Kidney (tissue), 14 donors: ENCODE results near the gene SPEM3. TPM values are rescaled to one million over a fixed set of nuclear protein-coding genes. Genes with fewer than 3 reads are reported as not detected.

Source experiments
- DNase-seq, 5 donors: peaks; one replicate each; pipeline ENCODE4 v3.0.0-alpha.2; 2013 to 2020
- FAIRE-seq: peaks from 2 replicates; lab custom pipeline; 2012; peaks lifted over from hg19 to GRCh38; lab: Jason Lieb, UNC
- H3K27ac ChIP-seq, 2 donors: one replicate each; pipeline ENCODE4 v1.7.0; 2013; ENCODE audit warnings: low read depth in 2 of 2, low read length in 2 of 2, inconsistent platforms in 1 of 2
- H3K27me3 ChIP-seq: one replicate; pipeline ENCODE4 v1.7.1; 2013; ENCODE audit warnings: low read length, inconsistent platforms; ENCODE audit not compliant: control insufficient read depth, insufficient read depth
- H3K36me3 ChIP-seq, 3 donors: one replicate each; pipeline versions ENCODE4 v1.7.0 to v1.7.1; 2013; ENCODE audit warnings: low read length in 3 of 3, control low read depth in 1 of 3, inconsistent platforms in 1 of 3; ENCODE audit not compliant: insufficient read depth in 3 of 3, control insufficient read depth in 2 of 3
- H3K4me1 ChIP-seq, 3 donors: one replicate each; pipeline versions ENCODE4 v1.7.0 to v1.7.1; 2013; ENCODE audit warnings: low read length in 3 of 3, inconsistent platforms in 1 of 3, low read depth in 1 of 3; ENCODE audit not compliant: control insufficient read depth in 2 of 3, insufficient read depth in 2 of 3
- H3K4me3 ChIP-seq, 3 donors: one replicate each; pipeline versions ENCODE4 v1.7.0 to v1.8.1; 2013; ENCODE audit warnings: low read length in 3 of 3, control low read depth in 1 of 3, inconsistent platforms in 1 of 3
- H3K9ac ChIP-seq, 3 donors: one replicate each; pipeline versions ENCODE4 v1.7.0 to v1.7.1; 2013; ENCODE audit warnings: low read length in 3 of 3, control low read depth in 1 of 3, inconsistent platforms in 1 of 3
- H3K9me3 ChIP-seq, 3 donors: one replicate each; pipeline versions ENCODE4 v1.7.0 to v1.7.1; 2013; ENCODE audit warnings: low read length in 3 of 3, control low read depth in 1 of 3, inconsistent platforms in 1 of 3; ENCODE audit not compliant: control insufficient read depth in 2 of 3, insufficient read depth in 1 of 3
- CTCF ChIP-seq: IDR thresholded peaks from 3 replicates; pipeline ENCODE4 v1.5.1; 2012; ENCODE audit warnings: mild to moderate bottlenecking, moderate library complexity, borderline replicate concordance; ENCODE audit not compliant: insufficient read depth; ENCODE audit errors: extremely low read depth
- intact Hi-C: fragments of 100-400 bp; cut with DNase I; formaldehyde crosslinking; loops from one replicate; pipeline ENCODE4 v1.11.1; 2022
- polyA plus RNA-seq: library from polyadenylated mRNA; stranded (reverse); fragments of 350-450 nt; fragmentation: Illumina TruSeq; extraction: RNeasy Lipid Tissue Mini Kit (QIAGEN cat#74804); gene quantifications from one replicate; pipeline ENCODE4 v1.2.3, GENCODE V29; 2014; ENCODE audit warnings: low read depth, low replicate concordance; ENCODE audit not compliant: insufficient read depth
- total RNA-seq: library from RNA; stranded (reverse); fragmentation: NEBNext Ultra II Directional; extraction: Animal tissue kit (Norgen Biotek cat#: 25700); gene quantifications from one replicate; pipeline ENCODE4 v1.2.1, GENCODE V29; 2021
- donor health status: control.
- donor health status: control.
- donor health status: control.
- donor health status: control.
- donor health status: control.
- donor health status: DM: yes; HTN: yes; CAD: no.
- donor health status: Normal renal cell carcinoma (clear cell type).

Gene SPEM3
- total and polyA plus RNA-seq, 2 donors from 2014 or later: not detected

GRCh38 chr17:7438656-7439460 lies 10.2 kb downstream of the SPEM3 start:
- FAIRE-seq: no peak
- peak in 1 of 5 donors; percentile 38 for DNase-seq
- no peak overlapping the region for H3K27ac ChIP-seq
- H3K4me3 ChIP-seq: peak overlapping the region in 1 of 3 donors; percentile 48
- H3K9me3 ChIP-seq: no peaks in the 10 kb centered on the region
- intact Hi-C loops: no loop called here
- no peaks in the 10 kb centered on the region for H3K36me3 ChIP-seq
- H3K9ac ChIP-seq: no peak overlapping the region
- H3K4me1 ChIP-seq: peaks cover 0 to 26% (median 5%) of the 10 kb centered on the region in 3 donors
- peaks cover 7% of the 10 kb centered on the region for H3K27me3 ChIP-seq
- TF ChIP-seq CTCF: no peak

GRCh38 chr17:7439462-7440112 lies 10.9 kb downstream of the SPEM3 start, which contains the start of gene FGF11:
TSS of gene FGF11 (plus strand) at chr17:7439512. CDS start at chr17:7439621, 109 bp downstream.
- H3K36me3 ChIP-seq: no peaks in the 10 kb centered on the region
- intact Hi-C loops: no loop called here
- no peaks in the 10 kb centered on the region for H3K9me3 ChIP-seq
- peaks cover 0 to 26% (median 5%) of the 10 kb centered on the region in 3 donors for H3K4me1 ChIP-seq
- DNase-seq (peak in 3 of 5 donors; percentile 45 to 80 (median 72)), FAIRE-seq (no peak)
- H3K27me3 ChIP-seq: peaks cover 7% of the 10 kb centered on the region
- peak within 1 kb of the TSS in 2 of 3 donors; percentile 55 to 75 for H3K9ac ChIP-seq
- no peak for TF ChIP-seq CTCF
- H3K27ac ChIP-seq: peak within 1 kb of the TSS; percentile 53 to 86
- peak within 1 kb of the TSS; percentile 42 to 51 (median 49) for H3K4me3 ChIP-seq

- no peak for FAIRE-seq
- Histone ChIP-seq H3K4me3 (peak overlapping the region; percentile 42 to 51 (median 49)), H3K27ac (no peak overlapping the region), H3K27me3 (peaks cover 7% of the 10 kb centered on the region), H3K36me3 (no peaks in the 10 kb centered on the region), H3K9ac (peak overlapping the region in 2 of 3 donors; percentile 55 to 75), H3K4me1 (peaks cover 0 to 26% (median 5%) of the 10 kb centered on the region in 3 donors), H3K9me3 (no peaks in the 10 kb centered on the region)
- TF ChIP-seq CTCF: no peak
- intact Hi-C loops: no loop called here
- DNase-seq: peak; percentile 76 to 91 (median 79)
These were observed 11.6 kb downstream of the SPEM3 start for GRCh38 chr17:7440113-7440833.
